Measurements from ENCODE around the gene GRID1. TPM values are rescaled to one million over a fixed set of nuclear protein-coding genes. Genes with fewer than 3 reads are reported as not detected.

The GRID1 gene
- total RNA-seq, 4 donors from 2014 or later, result 1.4 to 4.9 (median 2.0) TPM

DNA sequence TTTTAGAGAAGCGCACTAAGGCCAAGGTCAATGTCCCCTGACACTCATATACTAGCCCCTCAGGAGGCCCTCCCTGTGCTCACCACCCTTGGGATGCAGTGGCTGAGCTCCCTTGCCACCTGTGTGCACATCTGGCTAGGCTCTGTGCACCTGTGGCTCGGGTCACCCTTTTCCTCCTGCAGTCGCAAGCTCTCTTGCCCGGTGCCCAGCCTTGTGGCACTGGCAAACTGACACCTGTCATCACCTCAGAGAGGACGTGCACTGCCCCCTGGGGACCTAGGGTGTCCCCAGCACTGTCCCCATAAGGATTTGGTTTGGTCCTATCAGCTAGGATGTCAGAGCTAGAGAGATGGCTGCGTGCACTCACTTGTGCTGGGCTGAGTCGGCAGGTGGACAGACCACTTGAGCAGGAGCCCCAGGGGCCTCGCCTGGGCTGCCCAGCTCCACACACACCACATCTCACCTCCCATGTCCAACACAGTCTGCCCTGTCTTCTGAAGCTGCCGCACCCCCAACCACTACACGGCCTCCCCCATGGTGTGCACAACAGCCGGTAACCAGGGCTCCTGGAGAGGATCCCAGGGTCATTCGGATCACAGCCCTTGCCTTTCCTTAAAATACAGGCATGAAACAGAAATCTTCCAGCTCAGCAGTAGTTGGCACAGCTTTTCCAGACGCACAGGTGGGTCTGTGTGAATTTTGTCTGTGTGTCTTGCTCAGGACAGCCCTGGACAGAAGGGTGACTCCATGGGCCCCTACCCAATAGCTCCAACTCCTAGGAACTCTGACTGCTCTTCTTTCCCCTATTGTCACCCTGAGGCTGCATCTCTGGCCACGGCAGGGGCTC, 111.0 kb downstream of the GRID1 start:
- no peak overlapping the region for H3K4me3 ChIP-seq (ENCODE audit: low read depth, poor library complexity, severe bottlenecking)
- 92 to 93% methylated on average over 11 to 14 of the region's 14 CpGs for WGBS, 2 donors
- intact Hi-C loops (cut with DNase I; ENCODE audit: low total_unique reads), result no loop called here
- DNase-seq (ENCODE audit: low spot score in 2 of 2), result peak in 1 of 2 donors; percentile 52
- TF ChIP-seq, protein P1, sequence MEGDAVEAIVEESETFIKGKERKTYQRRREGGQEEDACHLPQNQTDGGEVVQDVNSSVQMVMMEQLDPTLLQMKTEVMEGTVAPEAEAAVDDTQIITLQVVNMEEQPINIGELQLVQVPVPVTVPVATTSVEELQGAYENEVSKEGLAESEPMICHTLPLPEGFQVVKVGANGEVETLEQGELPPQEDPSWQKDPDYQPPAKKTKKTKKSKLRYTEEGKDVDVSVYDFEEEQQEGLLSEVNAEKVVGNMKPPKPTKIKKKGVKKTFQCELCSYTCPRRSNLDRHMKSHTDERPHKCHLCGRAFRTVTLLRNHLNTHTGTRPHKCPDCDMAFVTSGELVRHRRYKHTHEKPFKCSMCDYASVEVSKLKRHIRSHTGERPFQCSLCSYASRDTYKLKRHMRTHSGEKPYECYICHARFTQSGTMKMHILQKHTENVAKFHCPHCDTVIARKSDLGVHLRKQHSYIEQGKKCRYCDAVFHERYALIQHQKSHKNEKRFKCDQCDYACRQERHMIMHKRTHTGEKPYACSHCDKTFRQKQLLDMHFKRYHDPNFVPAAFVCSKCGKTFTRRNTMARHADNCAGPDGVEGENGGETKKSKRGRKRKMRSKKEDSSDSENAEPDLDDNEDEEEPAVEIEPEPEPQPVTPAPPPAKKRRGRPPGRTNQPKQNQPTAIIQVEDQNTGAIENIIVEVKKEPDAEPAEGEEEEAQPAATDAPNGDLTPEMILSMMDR (IDR thresholded peaks at IDR 0.05), result no peak
- TF ChIP-seq POLR2A (IDR thresholded peaks at IDR 0.05), result no peak

DNA sequence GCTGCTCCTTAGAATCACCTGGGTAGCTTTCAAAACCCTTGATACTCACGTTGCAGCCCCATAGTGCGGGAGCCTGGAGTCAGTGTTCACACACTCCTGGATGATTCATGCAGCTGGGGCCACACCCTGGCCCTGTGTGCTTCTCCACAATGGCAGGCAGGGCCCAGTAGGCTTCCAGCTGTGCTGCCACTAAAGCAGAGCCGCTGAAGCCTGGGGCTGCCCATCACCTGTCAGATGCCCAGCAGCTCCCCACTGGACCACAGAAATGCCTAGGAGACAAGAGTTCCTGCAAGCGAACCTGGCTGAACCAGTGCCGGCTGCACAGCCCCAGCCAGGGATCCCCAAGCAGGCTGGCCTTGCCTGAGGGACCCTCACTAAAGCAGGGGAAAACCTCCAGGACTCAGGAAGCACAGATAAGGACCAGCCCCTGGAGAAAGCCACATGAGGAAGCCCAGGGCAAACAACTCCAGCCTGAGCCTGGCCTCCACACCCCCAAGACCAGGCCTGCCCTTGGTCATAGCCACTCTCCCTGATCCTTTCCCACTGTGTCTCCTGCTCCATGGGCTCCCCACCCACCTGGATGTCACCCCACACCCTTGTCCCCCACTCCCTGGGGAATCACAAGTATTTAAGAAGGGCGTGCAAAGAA, 111.9 kb downstream of the GRID1 start:
- no peak overlapping the region for H3K4me3 ChIP-seq (ENCODE audit: low read depth, poor library complexity, severe bottlenecking)
- TF ChIP-seq POLR2A (IDR thresholded peaks at IDR 0.05), result no peak
- TF ChIP-seq, protein P1 (IDR thresholded peaks at IDR 0.05), result no peak
- 64 to 82% methylated on average over 4 to 5 of the region's 6 CpGs for WGBS, 2 donors
- DNase-seq (ENCODE audit: low spot score in 2 of 2), result peak in 1 of 2 donors; percentile 76
- intact Hi-C loops (cut with DNase I; ENCODE audit: low total_unique reads), result no loop called here

DNA sequence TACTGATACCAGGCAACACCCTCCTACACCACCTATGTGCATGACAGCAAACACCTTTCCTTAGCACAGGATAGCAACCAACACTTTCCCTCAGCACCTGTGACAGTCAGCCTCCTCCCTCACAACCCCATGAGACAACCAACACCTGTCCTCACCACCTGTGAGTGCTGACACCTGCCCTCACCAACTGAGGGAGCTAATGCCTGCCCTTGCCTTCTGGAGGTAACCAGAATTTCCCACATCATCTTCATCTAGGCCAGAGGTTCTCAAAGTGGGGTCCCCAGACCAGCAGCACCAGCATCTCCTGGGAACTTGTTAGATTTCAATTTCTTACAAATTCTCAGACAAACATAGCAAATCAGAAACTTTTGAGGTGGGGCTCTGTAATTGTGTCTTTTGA, 112.5 kb downstream of the GRID1 start:
- intact Hi-C loops (cut with DNase I; ENCODE audit: low total_unique reads), result no loop called here
- DNase-seq (ENCODE audit: low spot score in 2 of 2), result no peak
- H3K4me3 ChIP-seq (ENCODE audit: low read depth, poor library complexity, severe bottlenecking), result no peak overlapping the region
- TF ChIP-seq, protein P1 (IDR thresholded peaks at IDR 0.05), result no peak
- no peak for TF ChIP-seq POLR2A (IDR thresholded peaks at IDR 0.05)

DNA sequence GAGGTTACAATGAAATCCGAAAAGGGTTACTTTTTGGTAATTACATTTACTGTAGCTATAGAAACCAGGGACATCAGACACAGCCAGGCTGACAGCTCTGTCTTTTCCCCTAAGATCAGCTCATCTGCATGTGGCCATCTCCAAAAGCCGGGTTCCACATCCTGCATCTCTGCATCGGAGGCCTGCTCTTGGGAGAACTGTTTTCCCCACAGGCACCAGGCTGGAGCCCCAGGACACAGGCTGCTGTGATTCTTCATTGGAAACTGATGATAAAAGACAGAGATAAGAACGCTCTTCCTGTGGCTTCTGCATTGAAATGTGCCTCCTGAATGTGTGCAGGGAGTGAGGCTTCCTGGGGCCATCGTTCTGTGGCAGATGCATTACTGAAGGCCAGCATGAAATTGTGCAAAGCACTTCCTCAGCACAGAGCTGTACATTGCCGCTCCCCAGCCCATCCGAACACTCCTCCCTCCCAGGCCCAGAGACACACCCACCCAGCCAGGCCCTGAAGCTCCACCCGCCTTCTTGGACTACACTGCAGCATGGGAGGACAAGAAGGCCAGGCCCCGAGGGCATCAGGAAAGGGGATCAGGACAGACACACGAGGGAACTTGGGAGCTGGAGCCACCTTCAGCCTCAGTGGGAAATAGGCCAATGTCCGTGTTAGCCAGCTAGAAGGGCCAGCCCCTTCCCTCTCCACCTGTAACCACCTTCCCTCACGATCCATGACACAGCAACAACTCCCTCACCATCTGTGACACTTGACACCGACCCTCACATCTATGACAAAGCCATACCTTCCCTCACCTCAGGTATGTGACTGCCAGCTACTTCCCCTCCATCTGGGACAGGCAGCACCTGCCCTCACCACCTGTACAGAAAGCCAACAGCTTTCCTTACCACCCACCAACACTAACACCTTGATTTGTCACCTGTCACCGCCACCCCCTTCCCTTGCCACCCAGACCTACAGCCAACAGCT, 113.2 kb downstream of the GRID1 start:
- peak in 1 of 2 donors; percentile 72 for DNase-seq (ENCODE audit: low spot score in 2 of 2)
- intact Hi-C loops (cut with DNase I; ENCODE audit: low total_unique reads), result no loop called here
- 35 to 40% methylated on average over 14 of the region's 14 CpGs for WGBS, 2 donors
- H3K4me3 ChIP-seq (ENCODE audit: low read depth, poor library complexity, severe bottlenecking), result no peak overlapping the region
- no peak for TF ChIP-seq POLR2A (IDR thresholded peaks at IDR 0.05)
- TF ChIP-seq, protein P1 (IDR thresholded peaks at IDR 0.05), result no peak

DNA sequence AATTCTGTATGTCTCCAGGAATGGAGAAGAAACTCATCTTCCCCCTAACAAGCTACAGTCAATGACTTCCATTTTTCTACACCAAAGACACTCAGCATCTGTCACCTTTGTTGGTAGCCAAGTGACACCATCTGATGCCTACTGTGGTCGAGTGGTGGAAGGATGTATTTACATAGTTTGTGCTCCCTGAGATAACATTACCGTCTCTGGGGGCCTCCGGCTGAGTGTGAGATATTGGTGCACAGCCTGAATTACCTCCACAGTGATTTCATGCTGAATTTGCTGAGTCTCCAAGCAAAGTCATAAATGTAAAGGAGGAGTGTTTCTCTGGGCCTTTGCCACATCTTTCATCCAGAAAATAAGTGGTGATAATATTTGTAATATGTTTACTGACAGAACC, 114.0 kb downstream of the GRID1 start:
- no peak overlapping the region for H3K4me3 ChIP-seq (ENCODE audit: low read depth, poor library complexity, severe bottlenecking)
- WGBS, 2 donors, result 85 to 90% methylated on average over 3 of the region's 3 CpGs
- no peak for TF ChIP-seq POLR2A (IDR thresholded peaks at IDR 0.05)
- TF ChIP-seq, protein P1 (IDR thresholded peaks at IDR 0.05), result no peak
- intact Hi-C loops (cut with DNase I; ENCODE audit: low total_unique reads), result no loop called here
- DNase-seq (ENCODE audit: low spot score in 2 of 2), result peak in 1 of 2 donors; percentile 57

Data from lower leg skin (tissue), 4 donors.